Hematopoietic multipotent progenitor cell treated with erythropoietin and hydrocortisone succinate and interleukin-3 and kit ligand, for 15 days (in vitro differentiated cells): ENCODE results near the gene CDYL.

Source experiments
- DNase-seq: peaks from one replicate; pipeline ENCODE4 v3.0.0-alpha.2; 2015; ENCODE audit warnings: low spot score

The CDYL gene

GRCh38 chr6:4964675-4965561 lies 188.7 kb downstream of the CDYL start:
- no peak for DNase-seq

GRCh38 chr6:4965562-4966389 lies 189.6 kb downstream of the CDYL start:
- DNase-seq: no peak

- no peak for DNase-seq
Observed at GRCh38 chr6:4967301-4968030, 191.3 kb downstream of the CDYL start.

- no peak for DNase-seq
Observed at GRCh38 chr6:4969609-4970285, 193.5 kb downstream of the CDYL start.

GRCh38 chr6:4970739-4971395 lies 194.7 kb downstream of the CDYL start:
- DNase-seq: no peak

- no peak for DNase-seq
Observed at GRCh38 chr6:4971851-4972250, 195.6 kb downstream of the CDYL start.

GRCh38 chr6:4972438-4972837 lies 196.2 kb downstream of the CDYL start:
- DNase-seq: no peak

GRCh38 chr6:4973415-4973814 lies 197.2 kb downstream of the CDYL start:
- DNase-seq: no peak

GRCh38 chr6:4973982-4974745 lies 198.0 kb downstream of the CDYL start:
- DNase-seq: no peak

- DNase-seq: no peak
Observed at GRCh38 chr6:4974962-4975361, 198.8 kb downstream of the CDYL start.

GRCh38 chr6:4975506-4975905 lies 199.3 kb downstream of the CDYL start:
- DNase-seq: no peak

- DNase-seq: no peak
Observed at GRCh38 chr6:4977468-4977867, 201.3 kb downstream of the CDYL start.

- no peak for DNase-seq
Observed at GRCh38 chr6:4979426-4979825, 203.2 kb downstream of the CDYL start.

- DNase-seq: no peak
Observed at GRCh38 chr6:4981761-4982160, 205.6 kb downstream of the CDYL start.

- no peak for DNase-seq
Observed at GRCh38 chr6:4983322-4983721, 207.1 kb downstream of the CDYL start.

- no peak for DNase-seq
Observed at GRCh38 chr6:4986999-4987398, 210.8 kb downstream of the CDYL start.

- no peak for DNase-seq
Observed at GRCh38 chr6:4987432-4987831, 211.2 kb downstream of the CDYL start.

GRCh38 chr6:4994741-4995140 lies 218.5 kb downstream of the CDYL start:
- DNase-seq: no peak

GRCh38 chr6:4997862-4998261 lies 221.7 kb downstream of the CDYL start:
- no peak for DNase-seq

GRCh38 chr6:4999586-4999985 lies 223.4 kb downstream of the CDYL start:
- DNase-seq: no peak
